ENCODE data around the gene NHLRC1. TPM values are rescaled to one million over a fixed set of nuclear protein-coding genes. Genes with fewer than 3 reads are reported as not detected.

NHLRC1 gene
- 1.9 and 2.9 TPM in 2 replicates for total RNA-seq

DNA sequence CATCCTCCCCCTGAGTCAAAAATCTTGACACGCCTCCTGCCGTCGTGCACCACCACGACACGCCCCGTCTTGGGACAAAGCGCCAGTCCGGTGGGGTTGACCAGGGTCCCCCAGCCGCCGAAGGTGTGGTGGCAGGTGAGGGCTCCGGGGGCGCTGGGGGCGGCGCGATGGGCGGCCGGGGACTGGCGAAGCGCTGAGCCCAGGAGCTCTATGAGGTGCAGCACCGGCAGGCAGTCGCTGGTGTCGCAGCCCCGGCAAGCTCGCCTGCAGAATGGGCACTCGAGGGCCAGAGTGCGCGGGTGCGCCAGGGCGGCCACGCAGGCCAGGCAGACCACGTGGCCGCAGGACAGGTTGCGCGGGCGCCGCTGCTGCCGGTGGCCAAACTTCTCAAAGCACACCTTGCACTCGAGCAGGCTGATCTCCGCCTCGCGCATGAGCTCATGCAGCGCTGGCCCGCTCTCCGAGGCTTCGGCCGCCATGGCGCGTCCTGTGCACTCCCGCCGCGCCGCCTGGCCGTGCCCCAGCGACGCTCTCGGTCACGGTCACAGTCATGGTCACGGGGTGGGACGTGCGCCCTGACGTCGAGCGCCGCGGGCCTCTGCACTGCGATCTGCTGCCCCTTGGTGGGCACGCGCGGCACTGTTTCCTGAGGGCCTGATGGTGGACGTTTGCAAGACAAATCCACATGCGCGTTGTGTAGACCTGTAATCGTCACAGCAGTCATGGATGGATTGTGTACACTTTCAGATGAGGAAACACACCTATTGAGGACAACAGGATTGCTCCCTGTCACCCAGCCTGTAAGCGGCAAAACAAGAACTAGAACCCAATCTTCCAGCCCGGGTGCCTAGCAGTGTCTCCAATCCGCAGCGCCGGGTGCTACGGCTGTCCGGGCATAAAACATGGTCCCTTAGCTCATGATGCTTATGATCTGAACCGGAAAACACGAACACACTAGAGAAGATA is at the start of gene NHLRC1:
Gene NHLRC1 (minus strand): TSS at position 550 of the 966 bp plus-strand sequence. CDS start 71 bp downstream, at position 479.

DNA sequence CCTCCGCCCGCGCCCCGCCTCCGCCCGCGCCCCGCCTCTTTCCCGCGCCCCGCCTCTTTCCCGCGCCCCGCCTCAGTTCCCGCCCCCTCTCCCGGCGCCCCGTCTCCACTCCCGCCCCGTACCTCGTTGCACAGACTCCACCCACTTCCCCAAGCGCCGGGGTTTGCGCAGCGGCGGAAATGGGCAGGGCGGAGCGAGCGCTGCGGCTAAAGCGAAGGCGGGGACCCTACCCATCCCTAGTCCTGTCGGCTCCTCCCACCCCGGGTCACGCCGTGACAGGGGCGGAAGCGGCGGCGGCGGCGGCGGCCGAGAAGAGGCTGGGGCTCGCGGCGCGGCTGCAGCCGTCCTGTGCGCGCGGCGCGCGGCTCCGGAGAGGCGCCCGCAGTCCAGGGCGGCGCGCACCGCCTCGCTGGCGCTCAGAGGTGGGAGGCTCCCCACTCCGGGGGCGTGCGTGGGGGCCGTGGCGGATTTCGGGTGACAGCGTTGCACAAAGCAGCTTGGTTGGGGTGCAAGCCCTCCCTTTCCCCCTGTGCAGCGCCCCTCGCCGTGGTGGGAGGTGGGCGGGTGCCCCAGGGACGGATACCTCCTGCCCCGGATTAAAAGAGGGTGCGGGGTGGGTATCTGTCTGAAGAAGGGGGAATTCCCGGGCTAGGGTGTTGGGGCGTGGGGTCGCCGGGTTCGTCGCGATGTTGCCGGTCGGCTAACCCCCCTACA is 32.8 kb upstream of the NHLRC1 start, which contains the start of gene KDM1B:
Gene KDM1B (plus strand): TSS at position 273 of the 714 bp plus-strand sequence. CDS start 4,474 bp downstream, outside the sequence.

DNA sequence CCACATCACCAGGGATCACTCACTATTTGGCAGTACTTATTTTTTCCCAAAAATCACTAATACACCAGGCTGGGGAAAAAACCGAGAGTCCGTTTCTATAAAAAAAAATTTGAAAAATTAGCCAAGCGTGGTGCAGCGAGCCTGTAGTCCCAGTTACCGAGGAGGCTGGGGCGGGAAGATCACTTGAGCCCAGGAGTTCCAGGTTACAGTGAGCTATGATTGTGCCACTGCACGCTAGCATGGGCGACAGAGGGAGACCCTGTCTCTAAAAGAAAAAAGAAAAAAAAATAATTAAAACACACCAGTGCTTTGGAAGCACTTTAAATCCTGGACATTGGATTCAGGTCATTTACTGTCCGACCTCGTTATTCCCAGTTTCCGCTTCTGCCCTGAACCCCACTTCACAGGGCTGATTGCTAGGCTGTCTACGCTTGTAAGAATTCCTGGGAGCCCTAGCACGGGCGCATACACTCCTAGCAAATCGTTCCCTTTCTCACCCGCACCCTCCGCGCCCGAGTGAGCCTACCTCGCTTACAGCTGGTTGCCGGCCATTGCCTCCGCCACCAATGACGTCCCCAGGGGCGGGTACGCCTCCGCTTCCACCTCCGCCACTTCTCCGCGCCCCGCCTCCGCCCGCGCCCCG is 32.2 kb upstream of the NHLRC1 start, which contains the start of gene TPMT:
Gene TPMT (minus strand): TSS at position 571 of the 643 bp plus-strand sequence. CDS start 5,950 bp downstream, outside the sequence.

Other genes with a start within 250 kb of the NHLRC1 start
- gene KIF13A, start 135.0 kb downstream of the NHLRC1 start, total RNA-seq, result 13.5 and 19.4 TPM in 2 replicates
- gene TPMT, start 32.4 kb upstream of the NHLRC1 start, total RNA-seq, result 8.2 and 11.9 TPM in 2 replicates
- 13.7 and 14.8 TPM in 2 replicates for gene KDM1B, start 32.7 kb upstream of the NHLRC1 start, total RNA-seq
- gene DEK, start 141.9 kb upstream of the NHLRC1 start, total RNA-seq, result 25.4 and 77.6 TPM in 2 replicates

All from mesangial cell (primary cell).